ENCODE data around the gene TXNRD2.

The TXNRD2 gene

GRCh38 chr22:19875531-19876313, 65.9 kb downstream of the TXNRD2 start:
- no peak for DNase-seq (ENCODE audit: low read depth)

GRCh38 chr22:19875061-19875530, 66.5 kb downstream of the TXNRD2 start:
- DNase-seq (ENCODE audit: low read depth): no peak

- DNase-seq (ENCODE audit: low read depth): no peak
Observed at GRCh38 chr22:19874307-19875060, 67.1 kb downstream of the TXNRD2 start.

DNA sequence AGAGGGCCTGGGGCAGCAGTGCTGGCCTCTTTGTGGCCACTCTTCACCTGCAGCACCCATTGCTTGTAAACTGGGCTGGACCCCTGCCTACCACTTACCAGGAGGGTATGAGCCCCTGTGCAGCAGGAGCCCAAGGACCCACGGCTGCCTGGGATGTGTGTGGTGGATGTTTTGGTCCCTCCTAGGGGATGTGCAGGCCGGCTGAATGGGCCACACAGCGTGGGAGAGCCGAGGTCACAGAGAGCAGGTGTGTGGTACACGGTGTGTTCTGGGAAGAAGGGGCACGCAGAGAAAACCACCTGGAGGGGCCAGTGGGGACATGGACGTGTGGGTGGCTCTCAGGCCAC, 67.7 kb downstream of the TXNRD2 start:
- no peak for DNase-seq (ENCODE audit: low read depth)

DNA sequence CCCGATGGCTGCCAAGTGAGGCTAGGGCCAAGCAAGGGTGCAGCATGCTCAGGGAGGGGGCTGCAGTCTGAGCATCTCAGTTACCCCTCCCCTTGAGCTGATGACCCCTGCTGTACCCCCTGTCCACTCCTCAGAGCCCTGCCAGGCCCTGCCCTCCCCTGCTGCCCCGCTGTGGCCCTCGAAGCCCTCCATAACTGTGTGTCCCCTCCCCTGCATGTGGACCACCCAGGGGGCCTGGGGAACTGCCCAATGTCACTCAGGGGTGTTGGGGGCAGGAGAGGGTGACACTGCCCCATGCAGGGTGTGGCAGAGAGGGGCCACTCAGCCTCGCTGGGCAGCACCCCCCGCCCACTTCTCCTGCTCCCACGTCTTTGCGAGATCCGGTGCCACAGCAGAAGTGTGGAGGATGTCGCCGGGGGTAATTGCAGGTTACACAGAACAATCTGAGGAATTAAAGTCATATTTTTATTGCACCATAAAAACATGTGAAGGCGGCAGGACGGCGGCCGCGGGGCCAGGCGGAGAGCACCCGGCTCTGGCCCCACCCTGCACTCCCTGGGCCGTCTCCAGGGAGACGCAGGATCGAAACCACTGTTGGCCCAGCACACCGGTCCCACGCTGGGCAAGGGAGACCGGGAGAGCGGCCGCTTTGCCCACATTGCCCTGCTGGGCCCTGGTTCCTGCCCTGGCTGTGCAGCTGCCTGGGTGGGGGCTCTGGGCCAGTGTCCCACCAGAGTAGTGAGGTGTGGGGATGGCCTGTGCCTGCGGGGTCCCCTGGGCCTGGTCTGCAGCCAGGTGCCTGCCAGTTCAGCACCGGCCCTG, 68.3 kb downstream of the TXNRD2 start:
- no peak for DNase-seq (ENCODE audit: low read depth)

DNA sequence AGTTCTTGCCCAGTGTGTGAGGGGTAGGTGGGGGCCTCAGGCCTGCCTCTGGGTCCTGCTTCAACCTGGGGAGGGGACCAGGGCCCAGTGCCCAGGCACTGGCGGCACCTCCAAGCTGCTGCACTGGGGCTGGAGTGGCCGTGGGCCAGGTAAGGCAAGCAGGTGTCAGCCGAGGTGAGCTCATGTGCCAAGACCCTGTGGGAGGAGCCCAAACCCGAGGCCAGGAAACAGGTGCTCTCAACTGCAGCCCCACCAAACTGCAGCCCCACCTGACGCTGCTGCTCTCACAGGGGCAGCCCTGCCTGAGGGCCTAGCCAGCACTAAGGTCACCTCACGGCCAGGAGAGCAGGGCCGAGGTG, 68.9 kb downstream of the TXNRD2 start:
- DNase-seq (ENCODE audit: low read depth): no peak

- no peak for DNase-seq (ENCODE audit: low read depth)
Observed at GRCh38 chr22:19871845-19872778, 69.5 kb downstream of the TXNRD2 start.

DNA sequence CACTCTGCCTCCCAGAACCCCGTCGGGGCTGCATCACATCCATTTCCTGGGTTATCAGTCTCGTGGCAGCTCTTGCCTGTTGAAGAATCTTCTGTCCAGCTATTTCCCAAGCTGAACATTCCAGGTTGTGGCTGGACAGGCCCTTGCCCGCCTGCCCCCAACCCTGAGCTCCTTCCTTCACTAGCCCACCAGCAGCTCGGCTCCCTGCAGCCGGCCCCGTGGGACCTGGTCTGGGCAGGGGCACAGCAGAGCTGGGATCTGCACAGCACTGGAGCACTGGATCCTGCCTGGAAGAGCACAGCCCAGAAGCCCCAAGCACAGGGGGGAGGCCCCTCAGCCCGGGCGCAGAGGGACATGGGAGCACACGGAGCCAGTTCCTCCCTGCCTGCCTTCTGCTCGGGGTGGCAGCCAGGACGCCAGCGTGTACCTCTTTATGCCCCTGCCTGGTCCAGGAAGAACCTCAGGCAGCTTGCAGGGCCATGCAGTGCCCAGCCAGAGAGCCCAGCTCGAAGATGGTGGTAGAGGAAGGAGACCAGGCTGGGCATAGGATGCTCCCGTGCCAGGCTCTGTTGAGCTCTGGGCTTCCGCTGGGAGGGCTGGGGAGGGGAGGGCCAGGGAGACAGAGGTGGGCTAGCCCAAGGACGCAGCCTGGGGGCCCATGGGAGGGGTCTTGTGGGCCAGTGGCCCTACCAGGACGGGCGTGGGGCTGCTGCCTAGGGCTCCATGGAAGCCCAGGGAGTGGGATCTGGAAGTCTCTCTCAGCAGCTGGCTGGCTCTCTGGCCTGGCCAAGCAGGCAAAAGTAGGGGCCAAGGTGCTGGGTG, 70.4 kb downstream of the TXNRD2 start:
- DNase-seq (ENCODE audit: low read depth): no peak

DNA sequence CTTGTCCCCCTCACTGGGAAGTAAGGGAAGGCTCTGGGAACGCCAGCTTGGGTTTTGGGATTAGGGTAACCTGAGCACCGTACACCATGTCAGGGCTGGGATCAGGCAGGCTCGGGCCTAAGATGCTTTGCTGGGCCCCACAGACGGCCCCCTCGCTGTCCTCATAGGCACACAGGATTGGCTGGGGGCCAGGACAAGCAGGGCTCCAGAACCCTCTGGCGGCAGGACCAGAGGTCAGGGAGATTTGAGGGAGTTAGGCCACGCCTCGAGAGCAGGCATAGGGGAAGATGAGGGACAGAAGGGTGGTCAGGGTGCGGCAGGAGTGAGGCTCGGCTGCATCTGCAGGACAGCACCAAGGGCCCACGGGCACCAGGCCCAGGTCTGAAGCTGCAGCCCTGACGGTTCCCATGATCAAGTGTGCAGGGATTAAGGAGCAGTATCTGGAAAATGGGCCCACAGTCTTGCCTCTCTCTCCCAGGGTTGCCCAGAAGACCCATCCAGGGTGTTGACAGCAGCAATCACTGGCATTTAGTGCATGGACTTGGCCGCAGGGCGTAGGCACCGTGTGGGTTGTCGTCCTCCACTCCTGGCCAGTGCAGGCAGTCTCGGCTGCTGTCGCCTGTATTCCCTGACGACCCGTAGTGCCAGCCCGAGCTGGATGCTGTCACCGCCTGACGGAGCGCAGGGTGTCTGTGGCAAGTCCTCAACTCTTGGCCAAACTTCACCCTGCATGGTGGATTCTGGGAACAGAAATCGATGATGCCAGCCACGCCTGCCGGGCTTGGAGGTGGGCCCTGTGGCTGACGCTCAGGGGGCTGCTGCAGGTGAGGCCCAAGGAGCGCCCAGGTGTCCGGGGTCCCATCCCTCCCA, 71.2 kb downstream of the TXNRD2 start:
- DNase-seq (ENCODE audit: low read depth): no peak

GRCh38 chr22:19869497-19870152, 72.0 kb downstream of the TXNRD2 start:
- DNase-seq (ENCODE audit: low read depth): no peak

DNA sequence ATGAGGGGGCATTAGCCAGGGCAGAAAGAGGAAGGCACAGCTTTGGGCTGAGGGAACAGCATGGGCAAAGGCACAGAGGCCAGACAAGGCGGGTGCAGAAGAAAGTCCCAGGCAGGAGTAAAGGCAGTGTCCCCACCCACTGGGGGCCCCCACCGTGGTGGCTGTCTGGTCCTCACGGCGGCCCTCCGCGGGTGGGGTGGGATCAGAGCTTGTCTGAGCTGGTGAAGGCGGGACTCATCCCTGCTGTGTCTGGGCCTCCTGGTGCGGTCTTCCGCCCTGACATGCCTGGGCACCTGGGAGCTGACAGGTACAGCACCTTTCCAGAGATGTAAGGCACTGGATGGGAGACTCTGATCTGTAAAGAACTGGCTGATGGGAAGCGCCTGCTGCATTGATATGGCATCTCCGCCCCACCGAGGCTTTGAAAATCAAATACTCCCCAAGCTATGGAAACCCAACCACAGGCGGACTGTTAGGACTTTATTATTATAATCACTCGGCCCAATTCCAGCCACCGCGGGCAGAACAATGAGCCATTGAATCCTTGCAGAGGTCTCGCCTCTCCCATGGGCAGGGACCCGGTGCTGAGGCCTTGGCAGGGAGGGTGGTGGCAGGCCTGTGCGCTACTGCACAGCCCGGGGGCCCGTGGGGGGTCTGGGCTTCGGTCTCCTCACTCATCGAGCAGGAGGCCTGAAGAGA, 72.7 kb downstream of the TXNRD2 start:
- no peak for DNase-seq (ENCODE audit: low read depth)

- no peak for DNase-seq (ENCODE audit: low read depth)
Observed at GRCh38 chr22:19868333-19868732, 73.3 kb downstream of the TXNRD2 start.

- DNase-seq (ENCODE audit: low read depth): no peak
Observed at GRCh38 chr22:19867617-19868016, 74.0 kb downstream of the TXNRD2 start.

DNA sequence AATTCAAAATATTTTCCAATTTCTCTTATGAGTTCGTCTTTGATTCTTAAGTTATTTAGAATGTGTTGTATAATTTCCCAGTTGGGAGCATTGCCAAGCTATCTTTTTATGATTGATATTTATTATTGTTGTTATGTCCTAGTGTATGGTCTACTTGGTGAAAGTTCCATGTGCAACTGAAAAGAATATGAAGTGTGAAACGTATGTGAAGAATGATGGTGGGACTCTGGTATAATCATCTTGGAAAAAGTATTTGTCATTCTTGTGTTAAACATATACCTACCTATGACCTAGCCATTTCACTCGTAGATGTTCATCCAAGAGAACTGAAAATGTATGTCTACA, 75.0 kb downstream of the TXNRD2 start:
- DNase-seq (ENCODE audit: low read depth): no peak

GRCh38 chr22:19865141-19865829, 76.3 kb downstream of the TXNRD2 start:
- DNase-seq (ENCODE audit: low read depth): no peak

DNA sequence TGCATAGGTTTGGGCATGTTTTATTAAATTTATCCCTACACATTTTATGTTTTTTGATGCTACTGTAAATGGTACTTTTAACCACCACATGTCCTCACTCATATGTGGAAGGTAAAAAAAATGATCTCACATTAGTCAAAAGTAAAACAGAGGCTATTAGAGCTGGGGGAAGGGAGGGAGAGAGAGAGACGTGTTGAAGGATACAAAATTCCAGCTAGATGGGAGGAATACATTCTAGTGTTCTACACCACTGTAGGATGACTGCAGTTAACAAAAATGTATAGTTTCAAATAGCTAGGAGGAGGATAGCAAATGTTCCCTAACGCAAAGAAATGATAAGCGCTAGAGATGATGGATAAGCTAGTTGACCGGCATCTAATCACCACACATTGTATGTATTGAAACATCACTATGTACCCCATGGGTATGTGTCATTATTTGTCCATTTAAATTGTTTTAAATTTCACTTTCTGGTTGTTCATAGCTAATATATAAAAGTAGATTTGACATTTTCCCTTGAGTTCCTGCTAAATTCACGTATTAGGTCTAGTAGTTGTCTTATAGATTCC, 77.0 kb downstream of the TXNRD2 start:
- DNase-seq (ENCODE audit: low read depth): no peak

- no peak for DNase-seq (ENCODE audit: low read depth)
Observed at GRCh38 chr22:19863571-19863970, 78.0 kb downstream of the TXNRD2 start.
